ENCODE measurements around the gene MAP2. TPM values are rescaled to one million over a fixed set of nuclear protein-coding genes. Genes with fewer than 3 reads are reported as not detected.

Gene MAP2
- polyA plus RNA-seq, 1 donor (not counting 4 experiments of a cell fraction or from before 2014, with no cell fraction given) = 16.2 TPM

DNA sequence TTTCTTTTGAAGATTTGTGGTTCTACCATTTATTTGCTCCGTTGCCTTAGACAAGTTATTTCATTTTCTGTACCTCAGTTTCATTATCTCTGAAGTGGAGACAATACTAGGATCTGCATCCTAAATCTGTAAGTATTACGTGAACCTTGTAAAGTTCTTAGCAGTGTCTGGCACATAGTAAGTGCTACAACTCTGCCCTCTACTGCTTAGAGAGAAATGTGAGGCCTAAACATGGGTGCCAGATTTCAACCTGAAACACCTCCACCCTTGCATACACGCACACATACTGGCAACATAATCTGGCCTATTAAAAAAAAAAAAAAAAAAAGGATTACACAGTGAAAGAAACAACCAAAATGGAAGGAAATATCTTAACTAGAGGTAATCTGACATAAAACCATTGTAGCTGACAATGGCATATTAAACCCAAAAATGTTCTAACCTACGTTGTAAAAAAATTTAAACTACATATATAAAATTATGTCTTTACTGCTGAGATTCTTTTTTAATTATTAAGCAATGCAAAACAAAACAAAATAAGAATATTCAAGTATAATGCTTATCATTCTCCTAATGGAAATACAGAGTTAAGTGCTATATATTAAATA lies 132.6 kb downstream of the MAP2 start:
- H3K27ac ChIP-seq (ENCODE audit: control insufficient read depth, insufficient read depth, low read length) = no peak overlapping the region
- H3K9ac ChIP-seq (ENCODE audit: control insufficient read depth, extremely low read depth, insufficient read depth, low read length) = no peak overlapping the region
- dilution Hi-C loops (cut with MboI; ENCODE audit: extremely low pct_ligation_motif_present, low sequenced_read_pairs) = no loop called here
- peak; percentile 85 for FAIRE-seq
- H3K36me3 ChIP-seq (ENCODE audit: control insufficient read depth in 2 of 2, extremely low read depth in 1 of 2, insufficient read depth in 2 of 2, low read length in 2 of 2) = no peaks in the 10 kb centered on the region
- no peaks in the 10 kb centered on the region for H4K20me1 ChIP-seq (ENCODE audit: control insufficient read depth, extremely low read depth, insufficient read depth, low read length)
- no peaks in the 10 kb centered on the region for H3K9me3 ChIP-seq (ENCODE audit: control insufficient read depth, low read depth, low read length)
- H2AFZ ChIP-seq (ENCODE audit: control insufficient read depth, low read length) = no peak overlapping the region
- no peak overlapping the region for H3K4me2 ChIP-seq (ENCODE audit: control insufficient read depth, extremely low read depth, insufficient read depth, low read depth, low read length)
- no peaks in the 10 kb centered on the region for H3K4me1 ChIP-seq (ENCODE audit: control insufficient read depth, extremely low read depth, insufficient read depth, low read length)
- H3K79me2 ChIP-seq (ENCODE audit: control insufficient read depth, insufficient read depth, low read length) = no peaks in the 10 kb centered on the region
- no peak for DNase-seq (ENCODE audit: low read depth, low spot score)
- no peaks in the 10 kb centered on the region for H3K9me1 ChIP-seq (ENCODE audit: control insufficient read depth, extremely low read depth, insufficient read depth, low read length)
- no peak for TF ChIP-seq EZH2 (IDR thresholded peaks at IDR 0.05; ENCODE audit: low read length)
- TF ChIP-seq, protein P1, sequence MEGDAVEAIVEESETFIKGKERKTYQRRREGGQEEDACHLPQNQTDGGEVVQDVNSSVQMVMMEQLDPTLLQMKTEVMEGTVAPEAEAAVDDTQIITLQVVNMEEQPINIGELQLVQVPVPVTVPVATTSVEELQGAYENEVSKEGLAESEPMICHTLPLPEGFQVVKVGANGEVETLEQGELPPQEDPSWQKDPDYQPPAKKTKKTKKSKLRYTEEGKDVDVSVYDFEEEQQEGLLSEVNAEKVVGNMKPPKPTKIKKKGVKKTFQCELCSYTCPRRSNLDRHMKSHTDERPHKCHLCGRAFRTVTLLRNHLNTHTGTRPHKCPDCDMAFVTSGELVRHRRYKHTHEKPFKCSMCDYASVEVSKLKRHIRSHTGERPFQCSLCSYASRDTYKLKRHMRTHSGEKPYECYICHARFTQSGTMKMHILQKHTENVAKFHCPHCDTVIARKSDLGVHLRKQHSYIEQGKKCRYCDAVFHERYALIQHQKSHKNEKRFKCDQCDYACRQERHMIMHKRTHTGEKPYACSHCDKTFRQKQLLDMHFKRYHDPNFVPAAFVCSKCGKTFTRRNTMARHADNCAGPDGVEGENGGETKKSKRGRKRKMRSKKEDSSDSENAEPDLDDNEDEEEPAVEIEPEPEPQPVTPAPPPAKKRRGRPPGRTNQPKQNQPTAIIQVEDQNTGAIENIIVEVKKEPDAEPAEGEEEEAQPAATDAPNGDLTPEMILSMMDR (optimal IDR thresholded peaks at IDR 0.05 in 1 of 3, IDR thresholded peaks at IDR 0.05 in 1 of 3, conservative IDR thresholded peaks at IDR 0.05 in 1 of 3; ENCODE audit: extremely low read depth in 1 of 3, insufficient read depth in 2 of 3, low read length in 3 of 3) = peak; percentile 41 to 71 (median 49)
- no peak overlapping the region for H3K4me3 ChIP-seq (ENCODE audit: control insufficient read depth in 2 of 3, extremely low read depth in 1 of 3, insufficient read depth in 2 of 3, low read depth in 1 of 3, low read length in 3 of 3)
- no peaks in the 10 kb centered on the region for H3K27me3 ChIP-seq (ENCODE audit: control insufficient read depth, extremely low read depth, insufficient read depth, low read length)

DNA sequence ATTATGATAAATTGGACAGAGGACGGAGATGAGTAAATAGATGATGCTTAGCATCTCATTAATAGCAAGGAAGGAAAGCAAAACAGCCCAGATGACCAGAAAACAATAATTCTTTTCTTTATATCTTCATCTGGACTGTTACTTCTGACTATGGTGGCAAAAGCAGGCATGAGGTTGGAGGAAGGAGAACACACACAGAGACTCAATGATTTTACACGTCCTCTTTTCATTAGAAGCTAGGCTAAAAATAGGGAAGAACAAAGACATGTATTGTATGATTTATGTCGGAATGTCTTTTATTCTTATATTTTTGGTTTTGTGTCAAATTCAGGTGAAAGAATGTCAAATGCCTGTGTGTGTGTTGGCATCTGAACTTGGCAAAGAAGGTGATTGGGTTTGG lies 137.1 kb downstream of the MAP2 start:
- Histone ChIP-seq H3K4me3 (ENCODE audit: control insufficient read depth in 2 of 3, extremely low read depth in 1 of 3, insufficient read depth in 2 of 3, low read depth in 1 of 3, low read length in 3 of 3) (no peak overlapping the region), H3K4me2 (ENCODE audit: control insufficient read depth, extremely low read depth, insufficient read depth, low read depth, low read length) (no peak overlapping the region), H3K79me2 (ENCODE audit: control insufficient read depth, insufficient read depth, low read length) (no peaks in the 10 kb centered on the region), H3K9me1 (ENCODE audit: control insufficient read depth, extremely low read depth, insufficient read depth, low read length) (no peaks in the 10 kb centered on the region), H2AFZ (ENCODE audit: control insufficient read depth, low read length) (no peak overlapping the region), H3K9ac (ENCODE audit: control insufficient read depth, extremely low read depth, insufficient read depth, low read length) (no peak overlapping the region), H3K27me3 (ENCODE audit: control insufficient read depth, extremely low read depth, insufficient read depth, low read length) (no peaks in the 10 kb centered on the region), H3K4me1 (ENCODE audit: control insufficient read depth, extremely low read depth, insufficient read depth, low read length) (no peaks in the 10 kb centered on the region), H3K9me3 (ENCODE audit: control insufficient read depth, low read depth, low read length) (no peaks in the 10 kb centered on the region), H4K20me1 (ENCODE audit: control insufficient read depth, extremely low read depth, insufficient read depth, low read length) (no peaks in the 10 kb centered on the region), H3K27ac (ENCODE audit: control insufficient read depth, insufficient read depth, low read length) (no peak overlapping the region), H3K36me3 (ENCODE audit: control insufficient read depth in 2 of 2, extremely low read depth in 1 of 2, insufficient read depth in 2 of 2, low read length in 2 of 2) (no peaks in the 10 kb centered on the region)
- dilution Hi-C loops (cut with MboI; ENCODE audit: extremely low pct_ligation_motif_present, low sequenced_read_pairs) = no loop called here
- FAIRE-seq (no peak), DNase-seq (ENCODE audit: low read depth, low spot score) (no peak)
- TF ChIP-seq, protein P1 (optimal IDR thresholded peaks at IDR 0.05 in 1 of 3, IDR thresholded peaks at IDR 0.05 in 1 of 3, conservative IDR thresholded peaks at IDR 0.05 in 1 of 3; ENCODE audit: extremely low read depth in 1 of 3, insufficient read depth in 2 of 3, low read length in 3 of 3) = no peak
- no peak for TF ChIP-seq EZH2 (IDR thresholded peaks at IDR 0.05; ENCODE audit: low read length)
